Fibroblast of the aortic adventitia (primary cell): ENCODE data around the gene ADD2. TPM values are rescaled to one million over a fixed set of nuclear protein-coding genes. Genes with fewer than 3 reads are reported as not detected.

Experiments
- DNase-seq: peaks from one replicate; pipeline ENCODE4 v3.0.0-alpha.2; 2010; ENCODE audit warnings: low read depth
- H3K4me3 ChIP-seq: 2 replicates; pipeline ENCODE4 v1.5.1; 2011; ENCODE audit warnings: low read depth, mild to moderate bottlenecking, control low read depth, low read length, moderate library complexity
- CTCF ChIP-seq: IDR thresholded peaks from 2 replicates; pipeline ENCODE4 v1.5.1; 2011; ENCODE audit warnings: mild to moderate bottlenecking, low read length, control low read depth, inconsistent platforms; ENCODE audit not compliant: insufficient read depth
- total RNA-seq: library from RNA; depleted of rRNA; stranded (reverse); fragments of >200 nt; gene quantifications from 2 replicates; pipeline ENCODE4 v1.2.3, GENCODE V29; 2012; ENCODE audit warnings: low replicate concordance

The ADD2 gene
- total RNA-seq = 0.36 and 17.3 TPM in 2 replicates

GRCh38 chr2:70767699-70768589 is at the start of gene ADD2:
Gene ADD2 (minus strand): TSS chr2:70768200. CDS start chr2:70706408, 61,792 bp downstream.
- H3K4me3 ChIP-seq = peak within 1 kb of the TSS; percentile 28
- peak; percentile 12 for TF ChIP-seq CTCF

GRCh38 chr2:70817284-70817954 is 49.4 kb upstream of the ADD2 start:
- DNase-seq = no peak
- TF ChIP-seq CTCF = no peak
- H3K4me3 ChIP-seq = no peak overlapping the region

More at GRCh38 chr2:70767699-70768589, at the start of gene ADD2:
- DNase-seq = peak; percentile 3

GRCh38 chr2:70816726-70817125 is 48.7 kb upstream of the ADD2 start:
- no peak overlapping the region for H3K4me3 ChIP-seq
- no peak for DNase-seq
- TF ChIP-seq CTCF = no peak

- no peak for DNase-seq
- no peak overlapping the region for H3K4me3 ChIP-seq
- no peak for TF ChIP-seq CTCF
Observed at GRCh38 chr2:70808983-70809958, 41.3 kb upstream of the ADD2 start.

GRCh38 chr2:70807828-70808118 is 39.8 kb upstream of the ADD2 start:
- DNase-seq = no peak
- no peak for TF ChIP-seq CTCF

GRCh38 chr2:70807102-70807827 is 39.3 kb upstream of the ADD2 start:
- no peak for TF ChIP-seq CTCF
- DNase-seq = no peak

More at GRCh38 chr2:70807828-70808118, 39.8 kb upstream of the ADD2 start:
- H3K4me3 ChIP-seq = no peak overlapping the region

More at GRCh38 chr2:70807102-70807827, 39.3 kb upstream of the ADD2 start:
- H3K4me3 ChIP-seq = no peak overlapping the region
